Measurements from ENCODE around the gene ZBTB20.

Gene ZBTB20

DNA sequence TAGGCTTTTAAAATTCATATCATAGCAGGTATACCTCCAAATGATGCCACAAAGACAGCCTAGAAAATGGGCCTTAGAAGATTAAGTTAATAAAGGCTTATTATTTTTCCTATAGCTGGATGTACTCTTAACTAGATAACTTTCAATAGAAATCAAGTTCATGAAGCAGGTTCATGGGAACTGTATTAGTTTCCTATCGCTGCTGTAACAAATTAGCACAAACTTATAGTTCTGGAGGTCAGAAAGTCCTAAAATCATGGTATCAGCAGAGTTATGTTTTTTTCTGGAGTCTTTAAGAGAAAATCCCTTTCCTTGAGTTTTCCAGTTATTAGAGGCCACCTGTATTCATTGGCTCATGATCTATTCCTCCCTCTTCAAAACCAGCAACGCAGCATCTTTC lies 583.4 kb downstream of the ZBTB20 start:
- TF ChIP-seq, protein P1, sequence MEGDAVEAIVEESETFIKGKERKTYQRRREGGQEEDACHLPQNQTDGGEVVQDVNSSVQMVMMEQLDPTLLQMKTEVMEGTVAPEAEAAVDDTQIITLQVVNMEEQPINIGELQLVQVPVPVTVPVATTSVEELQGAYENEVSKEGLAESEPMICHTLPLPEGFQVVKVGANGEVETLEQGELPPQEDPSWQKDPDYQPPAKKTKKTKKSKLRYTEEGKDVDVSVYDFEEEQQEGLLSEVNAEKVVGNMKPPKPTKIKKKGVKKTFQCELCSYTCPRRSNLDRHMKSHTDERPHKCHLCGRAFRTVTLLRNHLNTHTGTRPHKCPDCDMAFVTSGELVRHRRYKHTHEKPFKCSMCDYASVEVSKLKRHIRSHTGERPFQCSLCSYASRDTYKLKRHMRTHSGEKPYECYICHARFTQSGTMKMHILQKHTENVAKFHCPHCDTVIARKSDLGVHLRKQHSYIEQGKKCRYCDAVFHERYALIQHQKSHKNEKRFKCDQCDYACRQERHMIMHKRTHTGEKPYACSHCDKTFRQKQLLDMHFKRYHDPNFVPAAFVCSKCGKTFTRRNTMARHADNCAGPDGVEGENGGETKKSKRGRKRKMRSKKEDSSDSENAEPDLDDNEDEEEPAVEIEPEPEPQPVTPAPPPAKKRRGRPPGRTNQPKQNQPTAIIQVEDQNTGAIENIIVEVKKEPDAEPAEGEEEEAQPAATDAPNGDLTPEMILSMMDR (IDR thresholded peaks at IDR 0.05; ENCODE audit: insufficient read depth, missing control alignments): no peak
- no peak for FAIRE-seq
- no peak for DNase-seq (ENCODE audit: insufficient read length, low spot score)

DNA sequence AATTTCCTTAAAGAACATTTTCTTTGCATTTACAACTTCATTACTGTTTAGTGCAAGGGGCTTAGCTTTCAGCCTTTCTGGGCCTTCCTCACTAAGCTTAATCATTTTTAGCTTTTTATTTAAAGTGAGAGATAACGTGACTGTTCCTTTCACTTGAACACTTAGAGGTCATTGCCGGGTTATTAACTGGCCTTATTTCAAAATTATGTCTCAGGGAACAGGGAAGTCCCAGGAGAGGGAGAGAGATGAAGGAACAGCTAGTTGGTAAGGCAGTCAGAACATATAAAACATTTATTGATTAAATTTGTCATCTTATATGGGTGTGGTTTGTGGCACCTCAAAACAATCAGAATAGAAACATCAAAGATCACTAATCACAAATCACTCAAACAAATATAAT lies 584.5 kb downstream of the ZBTB20 start:
- FAIRE-seq (no peak), DNase-seq (ENCODE audit: insufficient read length, low spot score) (no peak)
- TF ChIP-seq, protein P1 (IDR thresholded peaks at IDR 0.05; ENCODE audit: insufficient read depth, missing control alignments): no peak

DNA sequence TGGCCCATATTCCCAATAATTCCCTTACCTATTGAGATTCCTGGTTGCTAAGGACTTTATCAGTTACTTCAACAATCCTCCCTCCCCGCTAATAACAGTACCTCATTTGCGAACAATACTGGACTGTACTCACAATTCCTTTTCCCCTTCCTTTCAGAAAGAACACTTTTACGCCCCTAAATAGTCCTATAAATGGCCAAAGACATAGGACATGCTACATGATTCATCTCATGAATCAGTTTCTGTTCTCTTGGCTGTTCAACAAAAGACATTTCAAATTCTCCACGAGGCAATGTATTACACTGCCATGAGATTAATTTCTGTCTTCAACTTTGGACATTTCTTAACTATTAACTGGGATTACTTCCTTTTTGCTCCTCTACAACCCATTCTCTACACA lies 588.8 kb downstream of the ZBTB20 start:
- no peak for FAIRE-seq
- TF ChIP-seq, protein P1 (IDR thresholded peaks at IDR 0.05; ENCODE audit: insufficient read depth, missing control alignments): no peak
- no peak for DNase-seq (ENCODE audit: insufficient read length, low spot score)

DNA sequence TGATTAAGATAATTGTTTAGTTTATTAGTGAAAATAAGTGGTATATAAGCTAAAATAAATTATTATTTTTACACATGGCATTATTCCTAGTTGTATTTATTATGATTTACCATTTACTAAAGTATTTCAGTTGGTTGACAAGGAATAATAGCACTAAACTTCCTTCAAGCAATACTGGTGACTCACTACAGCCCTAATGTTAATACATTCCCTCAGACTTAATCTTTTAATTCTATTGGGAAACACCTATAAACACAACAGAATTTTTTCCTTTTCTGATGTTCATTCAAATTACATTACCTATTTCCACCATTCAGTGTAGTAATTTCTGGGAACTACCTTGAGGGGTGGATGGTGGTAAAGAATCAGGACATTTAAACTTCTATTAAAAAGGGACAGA lies 589.3 kb downstream of the ZBTB20 start:
- FAIRE-seq (no peak), DNase-seq (ENCODE audit: insufficient read length, low spot score) (no peak)
- TF ChIP-seq, protein P1 (IDR thresholded peaks at IDR 0.05; ENCODE audit: insufficient read depth, missing control alignments): no peak

DNA sequence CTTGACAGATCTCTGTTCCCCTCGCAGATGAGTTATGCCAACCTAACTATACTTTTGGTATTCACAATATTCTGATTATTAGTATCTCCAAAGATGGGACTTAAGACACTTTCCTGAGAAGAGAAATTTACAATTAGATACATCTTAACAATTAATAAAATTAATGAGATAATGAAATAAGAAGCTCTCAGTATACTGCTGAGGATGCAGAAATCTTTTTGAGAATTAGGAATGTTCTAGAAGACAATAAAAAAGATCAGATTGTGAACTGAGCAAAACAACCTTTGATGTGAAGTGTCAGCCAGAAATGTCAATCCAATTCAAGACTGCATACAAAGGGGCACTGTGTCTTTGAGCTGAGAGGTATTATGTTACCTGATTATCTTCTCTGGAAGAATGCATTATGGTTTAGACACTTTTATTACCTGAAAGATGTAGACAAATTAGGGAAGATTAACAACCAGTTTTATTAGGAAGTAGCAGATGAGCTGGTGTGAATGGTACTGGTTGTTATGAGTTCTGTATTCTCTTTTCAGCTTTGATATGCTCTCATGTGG lies 590.4 kb downstream of the ZBTB20 start:
- FAIRE-seq: no peak
- DNase-seq (ENCODE audit: insufficient read length, low spot score): no peak
- TF ChIP-seq, protein P1 (IDR thresholded peaks at IDR 0.05; ENCODE audit: insufficient read depth, missing control alignments): no peak

DNA sequence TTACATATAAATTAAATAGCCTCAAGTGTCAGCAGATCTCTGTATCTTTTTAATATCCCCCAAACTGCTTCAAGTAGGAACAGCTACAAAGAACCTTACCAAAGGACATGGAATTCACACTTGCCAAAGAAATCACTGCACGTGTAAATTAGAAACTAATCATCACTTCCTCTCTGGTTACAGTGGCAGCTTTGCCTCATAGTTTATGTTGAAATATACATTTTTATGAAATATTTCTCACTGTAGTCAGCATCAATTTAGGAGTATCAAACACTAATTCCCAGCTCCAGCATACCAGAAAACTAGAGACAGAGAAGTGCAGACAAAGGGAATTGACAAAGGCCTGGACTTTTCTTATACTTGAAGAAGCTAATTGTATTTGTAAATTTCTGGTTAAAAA lies 592.4 kb downstream of the ZBTB20 start:
- FAIRE-seq (no peak), DNase-seq (ENCODE audit: insufficient read length, low spot score) (no peak)
- TF ChIP-seq, protein P1 (IDR thresholded peaks at IDR 0.05; ENCODE audit: insufficient read depth, missing control alignments): no peak

GRCh38 chr3:114553949-114554593 lies 593.0 kb downstream of the ZBTB20 start:
- FAIRE-seq: no peak
- TF ChIP-seq, protein P1 (IDR thresholded peaks at IDR 0.05; ENCODE audit: insufficient read depth, missing control alignments): no peak
- DNase-seq (ENCODE audit: insufficient read length, low spot score): no peak
